Measurements from ENCODE around the gene STRIP2. TPM values are rescaled to one million over a fixed set of nuclear protein-coding genes. Genes with fewer than 3 reads are reported as not detected.

Gene STRIP2, protein sequence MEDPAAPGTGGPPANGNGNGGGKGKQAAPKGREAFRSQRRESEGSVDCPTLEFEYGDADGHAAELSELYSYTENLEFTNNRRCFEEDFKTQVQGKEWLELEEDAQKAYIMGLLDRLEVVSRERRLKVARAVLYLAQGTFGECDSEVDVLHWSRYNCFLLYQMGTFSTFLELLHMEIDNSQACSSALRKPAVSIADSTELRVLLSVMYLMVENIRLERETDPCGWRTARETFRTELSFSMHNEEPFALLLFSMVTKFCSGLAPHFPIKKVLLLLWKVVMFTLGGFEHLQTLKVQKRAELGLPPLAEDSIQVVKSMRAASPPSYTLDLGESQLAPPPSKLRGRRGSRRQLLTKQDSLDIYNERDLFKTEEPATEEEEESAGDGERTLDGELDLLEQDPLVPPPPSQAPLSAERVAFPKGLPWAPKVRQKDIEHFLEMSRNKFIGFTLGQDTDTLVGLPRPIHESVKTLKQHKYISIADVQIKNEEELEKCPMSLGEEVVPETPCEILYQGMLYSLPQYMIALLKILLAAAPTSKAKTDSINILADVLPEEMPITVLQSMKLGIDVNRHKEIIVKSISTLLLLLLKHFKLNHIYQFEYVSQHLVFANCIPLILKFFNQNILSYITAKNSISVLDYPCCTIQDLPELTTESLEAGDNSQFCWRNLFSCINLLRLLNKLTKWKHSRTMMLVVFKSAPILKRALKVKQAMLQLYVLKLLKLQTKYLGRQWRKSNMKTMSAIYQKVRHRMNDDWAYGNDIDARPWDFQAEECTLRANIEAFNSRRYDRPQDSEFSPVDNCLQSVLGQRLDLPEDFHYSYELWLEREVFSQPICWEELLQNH
- total RNA-seq = 10 to 100 TPM; 28.3 to 29.7 TPM

DNA sequence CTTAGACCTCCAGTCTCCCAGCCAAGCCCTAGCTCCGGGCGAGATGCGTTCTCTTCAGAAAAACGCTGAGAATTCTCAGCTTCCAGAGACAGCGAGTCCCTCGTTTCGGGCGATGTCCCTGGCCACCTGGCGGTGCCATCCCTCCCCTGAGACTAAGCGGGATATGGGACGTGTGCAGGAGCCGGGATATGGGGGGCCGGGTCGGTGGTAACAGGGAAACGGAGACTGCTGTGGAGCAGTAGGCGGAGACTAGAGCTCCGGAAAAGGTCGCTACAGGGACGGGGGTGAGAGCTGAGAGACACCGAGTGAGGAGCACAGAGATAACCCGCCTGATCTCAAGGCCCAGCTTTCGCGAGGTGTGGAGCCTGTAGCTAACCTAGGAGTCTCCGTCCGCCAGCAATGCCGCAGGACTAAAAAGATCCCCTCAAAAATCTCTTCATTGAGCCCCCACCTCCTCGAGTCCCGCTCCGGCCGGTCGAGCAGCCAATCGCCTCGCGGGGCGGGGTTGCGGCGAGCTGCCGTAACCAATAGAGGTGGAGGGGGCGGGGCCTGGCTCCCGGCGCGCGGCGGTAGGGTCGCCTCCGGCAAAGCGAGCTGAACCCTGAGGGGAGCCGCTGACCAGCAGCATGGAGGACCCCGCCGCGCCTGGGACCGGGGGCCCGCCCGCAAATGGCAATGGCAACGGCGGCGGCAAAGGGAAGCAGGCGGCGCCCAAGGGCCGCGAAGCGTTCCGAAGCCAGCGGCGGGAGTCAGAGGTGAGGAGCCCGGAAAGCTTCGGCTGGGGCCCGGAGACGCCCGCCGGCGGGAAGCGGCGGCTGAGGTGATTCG lies at the start of gene STRIP2:
Gene STRIP2 (plus strand): TSS at position 586 of the 828 bp plus-strand sequence. CDS start 41 bp downstream, at position 627.
- POLR2A ChIA-PET = interaction anchor here (0.5 to 3.4 kb wide), 18 partner anchors 10 to 771 kb away, joined by 3 to 30 read pairs (median 4); partner anchors contain the start of genes NRF1, SMKR1 and TMEM209
- H3K27me3 Mint-ChIP-seq = peaks cover 6% of the 10 kb centered on the region
- peak; percentile 94 for DNase-seq
- CTCF ChIA-PET = interaction anchor here (0.6 to 3.4 kb wide), 14 partner anchors 25 to 1012 kb away, joined by 3 to 30 read pairs (median 3); partner anchors contain the start of gene KLHDC10
- H3K27ac Mint-ChIP-seq = peak within 1 kb of the TSS; percentile 71
- peak within 1 kb of the TSS; percentile 85 for H3K4me3 Mint-ChIP-seq
- H3K4me1 Mint-ChIP-seq = peaks cover 38% of the 10 kb centered on the region
- no peaks in the 10 kb centered on the region for H3K9me3 Mint-ChIP-seq
- H3K36me3 Mint-ChIP-seq (ENCODE audit: low read depth) = peaks cover 9% of the 10 kb centered on the region

DNA sequence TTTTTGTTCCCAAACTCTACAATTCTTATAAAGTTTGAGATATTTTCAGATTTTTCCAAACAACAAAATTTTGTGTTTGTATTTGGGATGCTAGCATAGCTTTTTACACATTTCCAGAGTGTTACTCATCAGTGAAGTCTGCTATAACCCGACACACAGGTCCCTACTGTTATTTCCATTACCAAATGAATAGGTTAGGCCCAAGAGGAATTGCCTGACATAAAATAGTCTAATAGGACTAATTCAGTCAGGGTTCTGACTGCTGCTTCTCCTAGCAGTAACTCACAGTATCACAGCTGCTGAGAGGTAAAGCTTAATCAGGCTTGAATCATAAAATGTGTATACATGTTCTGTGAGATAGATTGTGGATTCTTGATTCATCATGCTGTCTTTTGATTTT lies 49.1 kb upstream of the STRIP2 start:
- H3K36me3 Mint-ChIP-seq (ENCODE audit: low read depth) = peaks cover 16% of the 10 kb centered on the region
- no peaks in the 10 kb centered on the region for H3K27me3 Mint-ChIP-seq
- peaks cover 45% of the 10 kb centered on the region for H3K4me1 Mint-ChIP-seq
- no peaks in the 10 kb centered on the region for H3K9me3 Mint-ChIP-seq
- DNase-seq = no peak
- POLR2A ChIA-PET = no interaction called here
- no peak overlapping the region for H3K4me3 Mint-ChIP-seq
- CTCF ChIA-PET = interaction anchor here (0.9 kb wide), 1 partner anchor 9 kb away, joined by 3 read pairs; no protein-coding TSS in a partner anchor
- H3K27ac Mint-ChIP-seq = no peak overlapping the region

DNA sequence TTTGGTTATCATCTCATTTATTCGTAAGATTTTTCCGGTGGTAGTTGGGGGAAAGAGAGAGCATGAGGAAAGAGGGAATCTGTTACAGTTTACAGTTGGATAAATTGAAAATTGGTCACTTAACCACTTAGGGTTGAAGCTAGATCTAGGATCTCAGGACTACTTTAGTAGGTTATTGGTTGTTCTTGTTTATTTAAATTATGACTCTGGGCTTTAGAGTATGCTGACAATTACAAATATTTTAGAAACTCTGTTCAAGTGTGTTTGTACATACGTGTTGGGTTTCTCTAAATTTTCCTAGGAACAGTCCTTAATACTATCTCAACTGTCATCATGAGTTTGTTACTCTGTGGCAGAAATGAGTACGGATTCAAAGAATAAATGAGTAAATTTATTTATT lies 48.6 kb upstream of the STRIP2 start:
- no peaks in the 10 kb centered on the region for H3K9me3 Mint-ChIP-seq
- DNase-seq = no peak
- ChIA-PET CTCF (interaction anchor here (0.9 kb wide), 1 partner anchor 9 kb away, joined by 3 read pairs; no protein-coding TSS in a partner anchor), POLR2A (no interaction called here)
- H3K4me1 Mint-ChIP-seq = peaks cover 45% of the 10 kb centered on the region
- no peaks in the 10 kb centered on the region for H3K27me3 Mint-ChIP-seq
- no peak overlapping the region for H3K4me3 Mint-ChIP-seq
- H3K36me3 Mint-ChIP-seq (ENCODE audit: low read depth) = peaks cover 14% of the 10 kb centered on the region
- H3K27ac Mint-ChIP-seq = no peak overlapping the region

DNA sequence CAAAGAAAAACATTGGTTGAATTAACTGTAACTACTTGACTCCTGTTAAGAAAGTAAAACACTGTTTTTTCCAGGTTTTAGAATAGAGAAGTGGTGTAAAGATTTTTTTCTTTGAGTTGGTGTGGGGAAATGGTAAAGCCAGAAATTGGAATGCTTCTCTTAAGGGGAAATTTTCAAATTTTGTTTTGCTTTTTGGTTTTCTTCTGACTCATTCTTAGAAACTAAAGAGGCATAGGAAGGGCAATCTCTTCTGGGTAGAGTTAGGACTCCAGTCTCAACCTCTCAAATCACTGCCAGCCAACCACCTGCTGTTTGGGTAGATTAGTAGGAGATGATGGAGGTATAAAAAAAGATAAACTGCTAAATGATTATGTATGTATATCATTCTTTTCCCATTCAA lies 47.7 kb upstream of the STRIP2 start:
- ChIA-PET POLR2A (interaction anchor here (1.2 kb wide), 1 partner anchor 8 kb away, joined by 3 read pairs; no protein-coding TSS in a partner anchor), CTCF (interaction anchor here (0.6 to 6.0 kb wide), 3 partner anchors 9 to 116 kb away, joined by 5 to 48 read pairs (median 29); no protein-coding TSS in a partner anchor)
- Mint-ChIP-seq H3K4me3 (no peak overlapping the region), H3K4me1 (peaks cover 41% of the 10 kb centered on the region), H3K9me3 (no peaks in the 10 kb centered on the region), H3K36me3 (ENCODE audit: low read depth) (peaks cover 14% of the 10 kb centered on the region), H3K27me3 (no peaks in the 10 kb centered on the region), H3K27ac (no peak overlapping the region)
- DNase-seq = no peak

DNA sequence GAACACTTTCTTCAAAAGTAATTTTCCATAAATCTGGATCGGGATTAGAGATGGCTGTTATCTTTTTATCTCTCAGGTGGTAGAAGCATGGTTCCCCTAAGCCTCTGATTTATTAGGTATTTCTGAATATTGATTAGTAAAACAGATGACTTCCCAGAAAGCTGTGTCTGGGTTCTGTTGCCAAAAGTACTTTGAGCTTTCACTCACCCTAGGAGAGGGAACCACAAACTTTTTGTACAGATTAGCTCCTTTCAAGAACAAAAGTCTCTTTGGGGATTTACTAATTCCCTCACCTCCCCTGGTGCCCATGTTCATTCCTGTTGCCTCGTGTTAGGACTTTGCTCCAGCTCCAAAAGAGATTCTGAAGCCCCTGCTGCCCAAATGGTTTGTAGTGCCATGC lies 46.7 kb upstream of the STRIP2 start:
- no peak for DNase-seq
- Mint-ChIP-seq H3K36me3 (ENCODE audit: low read depth) (peaks cover 12% of the 10 kb centered on the region), H3K9me3 (no peaks in the 10 kb centered on the region), H3K27ac (no peak overlapping the region), H3K4me1 (peaks cover 33% of the 10 kb centered on the region), H3K27me3 (no peaks in the 10 kb centered on the region), H3K4me3 (no peak overlapping the region)
- ChIA-PET POLR2A (interaction anchor here (1.2 kb wide), 1 partner anchor 9 kb away, joined by 3 read pairs; no protein-coding TSS in a partner anchor), CTCF (interaction anchor here (0.6 to 6.0 kb wide), 3 partner anchors 11 to 177 kb away, joined by 3 to 48 read pairs (median 29); no protein-coding TSS in a partner anchor)

DNA sequence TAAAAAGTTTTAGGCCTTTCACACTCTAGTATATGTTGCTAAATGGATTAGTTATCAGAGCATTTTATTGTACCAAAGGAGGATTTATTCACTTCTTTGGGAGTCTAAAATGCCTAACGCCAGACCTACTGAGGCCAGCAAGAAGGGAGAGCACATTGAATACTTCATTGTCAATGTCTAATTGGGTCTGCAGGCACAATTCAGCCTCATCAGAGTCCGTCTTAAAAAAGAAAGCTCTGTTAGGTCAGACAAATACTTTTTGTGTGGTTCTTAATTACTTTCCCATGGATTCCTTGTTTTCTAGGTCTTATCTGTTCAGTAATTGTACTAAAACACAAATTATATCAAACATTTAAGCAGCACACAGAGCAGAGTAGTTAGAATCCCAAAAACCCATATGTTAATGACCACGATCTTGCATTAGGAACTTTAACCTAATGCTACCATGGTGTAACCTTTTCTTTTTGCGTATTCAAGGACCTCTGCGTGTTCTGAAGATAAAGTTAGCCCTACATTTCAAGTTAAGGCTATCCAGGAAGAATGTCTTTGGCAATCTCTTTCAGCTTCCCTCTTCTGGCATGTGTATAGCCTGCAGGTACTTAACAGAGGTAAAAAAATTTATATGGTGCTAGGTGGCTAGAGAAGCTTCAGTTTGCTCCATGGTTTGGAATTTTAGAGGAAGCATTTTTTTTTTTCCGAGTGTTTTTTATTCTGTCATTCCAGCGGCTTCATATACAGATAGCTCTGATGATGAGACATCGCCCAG lies 45.7 kb upstream of the STRIP2 start:
- no peak for DNase-seq
- H3K27me3 Mint-ChIP-seq = no peaks in the 10 kb centered on the region
- CTCF ChIA-PET = interaction anchor here (1.2 to 6.0 kb wide), 4 partner anchors 11 to 83 kb away, joined by 3 to 48 read pairs (median 17); partner anchors contain the start of gene STRIP2
- no peak overlapping the region for H3K27ac Mint-ChIP-seq
- H3K36me3 Mint-ChIP-seq (ENCODE audit: low read depth) = peaks cover 9% of the 10 kb centered on the region
- POLR2A ChIA-PET = interaction anchor here (1.1 to 2.5 kb wide), 3 partner anchors 9 to 21 kb away, joined by 3 to 7 read pairs (median 3); no protein-coding TSS in a partner anchor
- peaks cover 29% of the 10 kb centered on the region for H3K4me1 Mint-ChIP-seq
- no peaks in the 10 kb centered on the region for H3K9me3 Mint-ChIP-seq
- no peak overlapping the region for H3K4me3 Mint-ChIP-seq

DNA sequence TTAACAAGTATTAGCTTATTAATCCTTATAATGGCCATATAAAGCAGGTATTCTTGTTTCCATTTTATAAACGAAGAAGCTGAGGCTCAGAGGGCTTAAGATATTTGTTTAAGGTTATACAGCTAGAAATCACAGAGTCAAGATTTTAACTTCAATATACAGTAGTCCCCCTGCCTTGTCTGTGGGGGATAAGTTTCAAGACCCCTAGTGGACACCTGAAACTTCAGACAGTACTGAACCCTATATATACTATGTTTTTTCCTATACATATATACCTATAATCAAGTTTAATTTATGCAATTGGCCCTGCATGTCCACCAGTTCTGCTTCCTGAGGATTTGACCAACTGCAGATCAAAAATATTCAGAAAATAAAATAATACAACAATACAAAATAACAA lies 44.4 kb upstream of the STRIP2 start:
- Mint-ChIP-seq H3K4me1 (peaks cover 26% of the 10 kb centered on the region), H3K27ac (no peak overlapping the region), H3K4me3 (no peak overlapping the region), H3K27me3 (no peaks in the 10 kb centered on the region), H3K36me3 (ENCODE audit: low read depth) (peaks cover 11% of the 10 kb centered on the region), H3K9me3 (no peaks in the 10 kb centered on the region)
- CTCF ChIA-PET = interaction anchor here (0.7 to 6.0 kb wide), 6 partner anchors 13 to 217 kb away, joined by 3 to 48 read pairs (median 4); partner anchors contain the start of gene STRIP2
- POLR2A ChIA-PET = interaction anchor here (1.2 to 2.5 kb wide), 2 partner anchors 10 to 12 kb away, joined by 3 to 7 read pairs; no protein-coding TSS in a partner anchor
- no peak for DNase-seq

DNA sequence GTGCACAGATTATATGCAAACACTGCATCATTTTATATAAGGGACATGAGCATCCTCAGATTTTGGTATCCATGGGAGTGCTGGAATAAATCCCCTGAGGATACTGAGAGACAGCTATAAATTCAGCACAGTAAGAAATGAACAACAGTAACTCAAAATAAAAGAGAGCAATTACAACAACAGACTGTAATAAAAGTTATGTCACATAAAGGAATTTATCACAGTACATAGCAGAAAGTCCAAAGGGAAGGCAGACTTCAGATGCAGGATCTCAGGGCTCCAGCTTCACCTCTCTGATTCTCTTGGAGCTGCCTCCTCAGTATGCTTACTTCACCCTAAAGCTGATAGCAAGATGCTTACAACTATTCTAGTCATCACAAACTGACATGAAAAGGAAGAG lies 43.9 kb upstream of the STRIP2 start:
- H3K4me1 Mint-ChIP-seq = peaks cover 21% of the 10 kb centered on the region
- CTCF ChIA-PET = interaction anchor here (0.9 to 6.0 kb wide), 4 partner anchors 13 to 43 kb away, joined by 4 to 48 read pairs (median 17); partner anchors contain the start of gene STRIP2

DNA sequence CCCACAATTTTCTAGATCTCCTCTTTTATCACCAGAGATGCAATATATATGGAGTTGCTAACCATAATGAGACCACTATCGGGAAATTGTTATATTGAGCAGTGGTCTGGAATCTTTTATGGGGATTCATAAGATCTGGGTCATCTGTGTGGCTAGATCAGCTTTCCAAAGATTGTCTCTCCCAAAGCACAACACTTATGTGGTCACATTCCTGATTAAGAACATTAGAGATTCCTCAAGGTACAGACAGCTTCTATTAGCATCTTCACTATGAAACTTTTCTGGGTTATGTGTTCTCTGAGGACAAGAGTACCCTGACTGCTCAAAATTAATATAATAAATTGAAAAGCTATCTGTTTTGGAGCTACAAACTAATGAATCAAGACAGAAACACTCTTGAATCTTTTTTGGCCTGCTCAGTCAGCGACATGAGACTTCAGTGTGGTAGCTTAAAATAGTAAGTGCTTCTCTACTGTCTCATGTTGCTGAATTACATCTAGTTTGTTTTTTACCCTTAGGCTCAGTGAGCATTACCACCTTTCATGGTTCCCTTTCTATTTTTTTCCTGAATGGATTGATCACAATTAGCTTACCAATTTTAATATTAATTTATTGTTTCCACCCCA lies 42.6 kb upstream of the STRIP2 start:
- Mint-ChIP-seq H3K4me3 (no peak overlapping the region), H3K4me1 (peaks cover 9% of the 10 kb centered on the region), H3K9me3 (no peaks in the 10 kb centered on the region), H3K27me3 (no peaks in the 10 kb centered on the region), H3K27ac (no peak overlapping the region), H3K36me3 (ENCODE audit: low read depth) (peaks cover 11% of the 10 kb centered on the region)
- POLR2A ChIA-PET = no interaction called here
- CTCF ChIA-PET = interaction anchor here (1.3 to 6.0 kb wide), 3 partner anchors 11 to 24 kb away, joined by 3 to 48 read pairs (median 5); no protein-coding TSS in a partner anchor
- no peak for DNase-seq

More for the DNA sequence above, 43.9 kb upstream of the STRIP2 start:
- Mint-ChIP-seq H3K27me3 (no peaks in the 10 kb centered on the region), H3K27ac (no peak overlapping the region), H3K4me3 (no peak overlapping the region), H3K9me3 (no peaks in the 10 kb centered on the region), H3K36me3 (ENCODE audit: low read depth) (peaks cover 12% of the 10 kb centered on the region)
- POLR2A ChIA-PET = interaction anchor here (2.5 kb wide), 1 partner anchor 13 kb away, joined by 7 read pairs; no protein-coding TSS in a partner anchor
- no peak for DNase-seq

DNA sequence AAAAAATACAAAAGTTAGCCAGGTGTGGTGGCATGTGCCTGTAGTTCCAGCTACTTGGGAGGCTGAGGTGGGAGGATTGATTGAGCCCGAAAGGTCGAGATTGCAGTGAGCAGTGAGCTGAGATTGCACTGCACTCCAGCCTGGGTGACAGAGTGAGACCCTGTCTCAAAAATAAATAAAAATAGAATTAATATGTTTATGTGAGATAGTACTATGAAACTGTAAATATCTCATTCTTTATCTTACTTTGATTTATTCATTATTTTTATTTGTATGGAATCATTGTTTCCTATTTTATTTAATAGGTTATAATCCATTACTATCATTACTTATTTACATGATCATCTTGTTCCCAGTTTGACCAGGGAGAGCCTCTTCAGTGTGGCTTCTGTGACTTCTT lies 41.0 kb upstream of the STRIP2 start:
- ChIA-PET POLR2A (no interaction called here), CTCF (no interaction called here)
- Mint-ChIP-seq H3K4me3 (no peak overlapping the region), H3K4me1 (no peaks in the 10 kb centered on the region), H3K27ac (no peak overlapping the region), H3K9me3 (no peaks in the 10 kb centered on the region), H3K27me3 (no peaks in the 10 kb centered on the region), H3K36me3 (ENCODE audit: low read depth) (peaks cover 9% of the 10 kb centered on the region)
- DNase-seq = no peak

DNA sequence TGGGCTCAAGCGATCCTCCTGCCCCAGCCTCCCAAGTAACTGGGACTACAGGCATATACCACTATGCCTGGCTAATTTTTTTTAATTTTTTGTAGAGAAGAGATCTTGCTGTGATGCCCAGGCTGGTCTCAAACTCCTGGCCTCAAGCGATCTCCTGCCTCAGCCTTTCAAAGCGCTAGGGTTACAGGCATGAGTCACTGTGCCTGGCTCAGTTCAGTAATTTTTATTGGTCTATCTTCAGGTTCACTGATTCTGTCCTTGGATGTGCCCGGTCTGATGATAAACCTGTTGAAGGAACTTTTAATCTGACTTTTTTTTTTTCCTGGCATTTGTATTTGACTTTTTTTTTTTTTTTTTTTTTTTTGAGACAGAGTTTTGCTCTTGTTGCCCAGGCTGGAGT lies 40.1 kb upstream of the STRIP2 start:
- Mint-ChIP-seq H3K9me3 (no peaks in the 10 kb centered on the region), H3K36me3 (ENCODE audit: low read depth) (peaks cover 9% of the 10 kb centered on the region), H3K4me1 (no peaks in the 10 kb centered on the region), H3K27ac (no peak overlapping the region), H3K4me3 (no peak overlapping the region), H3K27me3 (no peaks in the 10 kb centered on the region)
- POLR2A ChIA-PET = no interaction called here
- DNase-seq = no peak
- CTCF ChIA-PET = no interaction called here

Data from activated CD4-positive, alpha-beta memory T cell treated with anti-CD3 and anti-CD28 coated beads, Interleukin-2, amount 10 ng/mL, durations not matched to agents 7 days and 5 days (primary cell).